T-helper 2 cell treated with Interferon-gamma antibody and Interleukin-4, amounts not matched to agents 5 μg/mL and 100 μg/mL, for 36 hours (primary cell): ENCODE results near the gene NDUFA13.

Experiments used
- DNase-seq: peaks from one replicate; pipeline ENCODE4 v3.0.0; 2021; ENCODE audit warnings: low spot score
- H3K27ac Mint-ChIP-seq: one replicate; pipeline ENCODE4 v1.8.0; 2021; ENCODE audit warnings: mild to moderate bottlenecking, mixed read lengths
- H3K27me3 Mint-ChIP-seq: one replicate; pipeline ENCODE4 v1.8.0; 2021; ENCODE audit warnings: low read depth, mixed read lengths
- H3K36me3 Mint-ChIP-seq: one replicate; pipeline ENCODE4 v1.8.0; 2021; ENCODE audit warnings: low read depth, mixed read lengths
- H3K4me1 Mint-ChIP-seq: one replicate; pipeline ENCODE4 v1.8.0; 2021; ENCODE audit warnings: low read depth, mixed read lengths
- H3K4me3 Mint-ChIP-seq: one replicate; pipeline ENCODE4 v1.8.0; 2022; ENCODE audit warnings: mild to moderate bottlenecking, moderate library complexity, mixed read lengths
- H3K9me3 Mint-ChIP-seq: one replicate; pipeline ENCODE4 v1.8.0; 2021; ENCODE audit warnings: mixed read lengths

The NDUFA13 gene

DNA sequence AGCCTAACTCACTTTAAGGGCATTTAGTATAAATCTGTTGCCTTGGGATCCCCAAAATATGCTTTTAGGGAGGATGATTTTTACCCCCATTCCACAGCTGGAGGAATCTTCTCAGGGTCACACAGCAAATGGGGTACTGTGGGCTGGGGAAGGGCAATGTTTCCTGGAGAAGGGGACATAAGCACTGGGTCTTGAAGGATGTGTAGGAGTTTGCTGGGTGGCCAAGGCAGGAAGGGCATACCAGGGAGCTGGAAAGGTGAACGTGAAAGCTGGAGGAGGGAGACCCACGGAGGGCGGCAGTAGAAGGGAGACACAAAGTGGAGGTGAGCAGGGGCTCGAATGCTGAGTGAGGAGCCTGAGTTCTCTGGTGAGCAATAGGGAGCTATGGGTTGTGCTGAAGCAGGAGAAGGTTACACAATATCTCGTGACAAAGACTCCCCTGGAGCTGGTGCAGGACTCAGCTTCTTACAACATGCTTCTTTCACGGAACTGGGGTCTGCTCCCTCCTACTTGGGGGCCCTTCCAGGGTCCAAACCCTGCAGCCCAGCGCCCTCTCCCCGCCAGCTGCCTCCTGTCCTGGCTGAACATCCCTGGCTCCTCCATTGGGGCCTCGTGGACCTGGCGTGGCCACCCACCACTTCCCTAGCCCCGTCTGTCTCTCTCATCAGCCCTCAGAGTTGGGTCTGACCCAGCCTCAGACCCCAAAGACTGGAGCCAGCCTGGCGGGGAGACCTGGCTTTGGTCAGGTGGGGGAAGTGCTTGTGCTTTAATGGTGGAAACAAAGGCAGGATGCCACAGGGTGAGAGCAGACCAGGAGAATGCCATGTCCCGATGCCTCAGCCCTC, 33.1 kb downstream of the NDUFA13 start:
- no peak overlapping the region for H3K27ac Mint-ChIP-seq
- no peak for DNase-seq
- H3K27me3 Mint-ChIP-seq: no peaks in the 10 kb centered on the region
- H3K4me1 Mint-ChIP-seq: no peaks in the 10 kb centered on the region
- no peaks in the 10 kb centered on the region for H3K36me3 Mint-ChIP-seq
- H3K9me3 Mint-ChIP-seq: no peaks in the 10 kb centered on the region
- no peak overlapping the region for H3K4me3 Mint-ChIP-seq

DNA sequence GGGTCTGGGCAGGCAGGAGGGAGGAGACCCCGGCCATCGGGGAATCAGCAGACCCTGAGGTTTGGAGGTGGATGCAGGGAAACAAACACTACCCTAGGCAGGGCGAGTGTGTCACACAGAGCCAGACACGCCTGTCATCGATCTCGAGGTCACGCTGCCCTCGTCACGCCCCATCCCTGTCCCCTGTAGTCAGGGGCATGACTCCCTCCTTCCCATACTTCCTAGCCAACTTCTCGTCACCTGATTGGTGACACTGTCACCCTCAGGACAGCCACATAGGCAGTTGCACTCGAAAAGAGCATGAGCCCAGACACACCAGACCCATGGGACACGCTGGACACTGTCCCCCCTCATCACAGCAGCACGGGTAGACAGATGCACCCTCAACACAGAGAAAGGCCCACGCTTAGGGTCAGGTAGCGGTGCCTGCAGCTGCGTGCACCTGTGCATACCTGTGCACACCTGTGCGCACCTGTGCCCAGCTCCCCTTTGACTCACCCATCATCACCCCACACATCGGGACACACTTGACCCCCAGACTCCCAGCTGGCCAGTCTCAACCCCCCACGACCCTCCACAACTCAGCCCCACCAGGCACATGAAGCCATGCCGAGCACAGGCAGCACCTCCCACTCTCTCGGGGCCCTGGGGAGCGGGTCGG, 33.9 kb downstream of the NDUFA13 start:
- H3K27me3 Mint-ChIP-seq: no peaks in the 10 kb centered on the region
- peaks cover 1% of the 10 kb centered on the region for H3K4me1 Mint-ChIP-seq
- DNase-seq: no peak
- H3K27ac Mint-ChIP-seq: no peak overlapping the region
- no peaks in the 10 kb centered on the region for H3K9me3 Mint-ChIP-seq
- H3K36me3 Mint-ChIP-seq: no peaks in the 10 kb centered on the region
- H3K4me3 Mint-ChIP-seq: no peak overlapping the region

DNA sequence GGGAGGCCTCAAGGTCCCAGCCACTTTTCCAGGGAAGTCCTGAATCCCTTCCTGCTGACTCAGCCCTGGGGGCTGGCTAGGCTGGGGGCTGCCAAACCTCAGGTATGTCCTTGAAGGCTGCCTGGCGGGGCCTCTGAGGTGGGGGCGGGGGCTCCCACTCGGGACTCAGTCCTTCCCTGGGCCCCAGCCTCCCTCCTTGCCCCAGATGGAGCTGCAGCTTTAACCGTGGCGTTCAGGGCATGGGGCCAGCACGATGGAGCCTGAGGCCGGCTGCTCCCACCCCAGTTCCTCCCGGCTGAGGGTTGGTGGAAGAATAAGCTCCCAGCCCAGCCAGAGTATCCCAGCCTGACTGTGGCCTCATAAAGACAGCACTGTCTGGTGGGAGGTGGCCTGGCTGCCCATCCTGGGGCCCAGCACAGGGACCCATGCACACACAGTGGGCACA, 34.5 kb downstream of the NDUFA13 start:
- Mint-ChIP-seq H3K27ac (no peak overlapping the region), H3K27me3 (no peaks in the 10 kb centered on the region), H3K4me3 (no peak overlapping the region), H3K36me3 (no peaks in the 10 kb centered on the region), H3K9me3 (no peaks in the 10 kb centered on the region), H3K4me1 (peaks cover 1% of the 10 kb centered on the region)
- DNase-seq: no peak

DNA sequence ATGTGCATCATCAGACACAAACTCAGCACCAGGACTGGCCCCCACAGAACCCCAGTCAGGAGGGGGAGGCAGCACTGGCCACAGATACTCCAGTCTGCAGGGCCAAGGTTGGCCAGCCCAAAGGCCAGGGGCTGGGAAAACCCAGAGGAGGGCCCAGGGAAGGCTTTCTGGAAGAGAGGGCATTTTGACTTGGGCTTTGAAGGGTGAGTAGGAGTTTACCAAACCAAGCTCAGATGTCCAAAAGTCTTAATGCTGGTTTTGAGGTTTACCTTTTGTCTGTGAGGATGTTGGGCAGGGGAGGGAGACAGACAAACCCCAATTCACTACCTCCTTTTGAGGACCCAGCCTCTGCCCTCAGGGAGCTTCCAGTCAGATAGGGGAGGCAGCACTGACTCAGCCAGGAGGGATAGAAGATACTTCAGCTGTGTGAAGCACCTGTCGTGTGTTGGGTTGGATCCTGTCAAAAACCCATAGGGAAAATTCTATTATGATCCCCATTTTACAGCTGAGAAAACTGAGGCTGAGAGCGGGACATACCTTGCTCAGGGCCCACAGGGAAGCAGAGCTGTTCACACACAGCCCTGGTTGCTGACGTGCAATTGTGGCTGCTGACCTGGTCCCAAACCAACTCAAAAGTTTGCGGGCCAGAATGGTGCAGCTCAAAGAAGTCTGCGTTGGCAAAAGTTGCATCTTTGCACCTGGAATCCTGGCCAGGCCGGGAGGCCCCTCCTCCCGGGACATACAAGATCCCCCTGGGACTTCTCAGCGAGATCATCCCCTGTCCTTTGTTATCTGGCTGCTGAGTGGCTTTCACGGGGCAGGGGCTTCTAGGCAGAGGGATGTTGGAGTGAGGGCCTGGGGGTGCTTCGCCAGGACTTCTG, 35.2 kb downstream of the NDUFA13 start:
- no peak for DNase-seq
- no peak overlapping the region for H3K27ac Mint-ChIP-seq
- H3K4me3 Mint-ChIP-seq: no peak overlapping the region
- H3K9me3 Mint-ChIP-seq: no peaks in the 10 kb centered on the region
- H3K36me3 Mint-ChIP-seq: no peaks in the 10 kb centered on the region
- H3K4me1 Mint-ChIP-seq: peaks cover 1% of the 10 kb centered on the region
- H3K27me3 Mint-ChIP-seq: no peaks in the 10 kb centered on the region

DNA sequence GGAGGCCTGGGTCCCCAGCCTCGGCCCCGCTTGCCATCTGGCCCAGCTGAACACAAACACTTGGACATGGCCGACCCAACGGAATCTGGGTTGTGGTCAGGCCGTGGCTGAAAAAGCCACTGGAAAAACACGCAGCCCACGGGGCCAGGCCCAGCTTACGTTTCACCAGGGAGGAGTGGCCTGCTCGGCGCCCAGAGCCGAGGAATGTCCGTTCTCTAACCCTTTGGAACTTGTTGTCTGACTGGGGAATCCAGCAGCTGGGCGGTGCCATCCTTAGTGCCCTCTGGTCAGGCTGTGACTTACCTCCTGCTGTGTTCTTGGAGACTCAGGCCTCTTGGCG, 35.8 kb downstream of the NDUFA13 start:
- peaks cover 1% of the 10 kb centered on the region for H3K4me1 Mint-ChIP-seq
- no peak overlapping the region for H3K4me3 Mint-ChIP-seq
- H3K27me3 Mint-ChIP-seq: no peaks in the 10 kb centered on the region
- DNase-seq: no peak
- no peaks in the 10 kb centered on the region for H3K36me3 Mint-ChIP-seq
- no peak overlapping the region for H3K27ac Mint-ChIP-seq
- H3K9me3 Mint-ChIP-seq: no peaks in the 10 kb centered on the region

DNA sequence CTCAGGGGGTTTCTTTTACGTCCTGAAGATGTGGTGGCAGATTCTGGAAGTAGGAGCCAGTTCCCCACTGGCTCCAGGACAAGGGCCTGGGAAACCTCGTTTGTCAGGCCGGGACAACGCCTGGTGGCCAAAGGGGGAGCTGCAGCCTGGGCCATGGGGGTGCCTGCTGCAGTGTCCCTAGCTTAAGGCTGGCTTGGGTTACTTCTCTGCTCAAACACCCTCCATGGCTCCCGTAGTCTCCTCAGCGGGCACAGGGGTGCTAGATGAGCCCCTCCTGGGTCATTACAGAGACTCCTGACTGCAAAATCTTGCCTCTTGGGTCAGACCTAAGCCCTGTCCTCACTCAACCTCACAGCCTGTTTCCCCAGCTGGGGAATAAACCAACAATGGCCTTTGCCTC, 36.8 kb downstream of the NDUFA13 start:
- H3K9me3 Mint-ChIP-seq: no peaks in the 10 kb centered on the region
- H3K36me3 Mint-ChIP-seq: no peaks in the 10 kb centered on the region
- DNase-seq: no peak

DNA sequence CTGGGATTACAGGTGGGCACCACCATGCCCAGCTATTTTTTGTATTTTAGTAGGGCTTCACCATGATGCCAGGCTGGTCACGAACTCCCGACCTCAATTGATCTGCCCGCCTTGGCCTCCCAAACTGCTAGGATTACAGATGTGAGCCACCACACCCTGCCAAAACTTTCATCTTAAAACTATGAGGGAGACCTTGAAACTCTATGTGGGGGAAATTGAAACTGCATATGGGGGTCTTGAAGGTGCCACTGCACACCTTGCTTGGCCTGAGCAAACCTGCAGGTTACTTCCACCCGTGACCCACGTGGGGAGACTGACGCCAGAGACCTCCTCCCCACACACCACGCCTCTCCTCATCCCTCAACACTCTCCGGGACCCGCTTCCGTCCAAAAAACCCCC, 37.6 kb downstream of the NDUFA13 start:
- no peaks in the 10 kb centered on the region for H3K9me3 Mint-ChIP-seq
- no peak overlapping the region for H3K27ac Mint-ChIP-seq
- peaks cover 1% of the 10 kb centered on the region for H3K4me1 Mint-ChIP-seq
- no peak for DNase-seq
- H3K27me3 Mint-ChIP-seq: no peaks in the 10 kb centered on the region
- no peaks in the 10 kb centered on the region for H3K36me3 Mint-ChIP-seq
- H3K4me3 Mint-ChIP-seq: no peak overlapping the region

More for the DNA sequence above, 36.8 kb downstream of the NDUFA13 start:
- H3K27ac Mint-ChIP-seq: no peak overlapping the region
- no peak overlapping the region for H3K4me3 Mint-ChIP-seq
- peaks cover 1% of the 10 kb centered on the region for H3K4me1 Mint-ChIP-seq
- no peaks in the 10 kb centered on the region for H3K27me3 Mint-ChIP-seq

DNA sequence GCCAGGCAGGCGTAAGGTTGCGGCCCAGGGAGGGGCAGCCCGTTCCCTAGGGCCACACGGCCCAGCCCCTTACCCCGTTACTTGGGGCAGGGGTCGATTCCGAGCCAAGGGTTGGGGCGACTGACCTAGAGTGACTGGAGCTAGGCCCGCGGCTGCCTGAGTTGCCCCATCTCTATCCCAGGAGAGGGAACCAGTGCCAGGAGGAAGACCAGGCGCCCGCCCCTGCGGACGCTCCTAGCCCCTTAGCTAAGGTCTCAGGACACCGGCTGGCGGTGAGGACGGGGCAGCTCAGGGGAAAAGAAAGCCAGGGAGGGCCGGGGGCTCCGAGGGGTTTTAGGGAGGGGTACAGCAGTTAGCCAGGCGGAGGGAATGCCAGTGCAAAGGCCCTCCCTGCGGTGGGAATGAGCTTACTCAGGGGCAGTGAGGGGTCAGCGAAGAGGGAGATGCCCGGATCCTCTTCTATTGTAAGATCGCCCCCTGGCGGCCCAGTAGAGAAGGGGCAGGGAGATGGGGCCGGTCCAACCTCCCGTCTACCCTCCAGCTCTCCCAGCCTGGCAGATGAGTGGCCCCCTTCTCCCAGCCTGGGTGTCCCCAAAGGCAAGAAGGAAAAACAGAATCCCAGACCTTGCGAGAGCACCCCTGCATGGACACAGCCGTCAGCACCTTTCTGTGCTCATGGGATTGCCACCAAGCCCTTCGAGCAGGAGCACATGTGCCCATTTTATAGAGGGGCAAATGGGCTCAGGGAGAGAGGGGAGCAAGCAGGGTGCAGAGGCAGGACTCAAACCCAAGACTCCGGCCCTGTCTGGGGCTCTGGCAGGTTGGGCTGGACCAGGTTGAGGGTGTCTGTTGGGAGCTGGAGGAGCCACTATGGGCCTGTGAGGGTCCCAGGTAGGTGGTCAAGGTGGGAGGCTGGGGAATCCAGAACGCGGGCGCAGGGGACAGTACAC, 38.3 kb downstream of the NDUFA13 start:
- Mint-ChIP-seq H3K4me1 (peaks cover 5% of the 10 kb centered on the region), H3K27me3 (no peaks in the 10 kb centered on the region), H3K36me3 (peaks cover 5% of the 10 kb centered on the region), H3K27ac (no peak overlapping the region), H3K4me3 (no peak overlapping the region), H3K9me3 (no peaks in the 10 kb centered on the region)
- DNase-seq: peak; percentile 40

DNA sequence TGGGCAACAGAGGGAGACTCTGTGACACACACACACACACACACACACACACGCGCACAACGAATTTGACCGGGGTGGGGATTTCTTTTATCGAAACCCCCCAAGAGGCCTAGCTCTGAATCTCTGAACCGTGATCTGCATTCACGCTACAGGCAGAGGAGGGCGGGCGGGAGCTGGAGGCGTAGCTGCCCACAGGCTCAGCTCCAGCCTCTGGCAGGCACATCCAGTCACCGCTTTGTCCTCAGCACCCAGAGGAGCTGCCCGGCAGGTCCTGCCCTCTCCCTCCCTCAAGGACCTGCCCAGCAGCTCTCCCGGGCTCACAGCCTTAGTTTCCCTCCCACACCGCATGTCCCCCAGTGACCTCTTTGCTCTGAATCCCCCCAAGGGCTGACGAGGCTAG, 42.0 kb downstream of the NDUFA13 start:
- H3K36me3 Mint-ChIP-seq: peaks cover 28% of the 10 kb centered on the region
- no peak overlapping the region for H3K27ac Mint-ChIP-seq
- no peak overlapping the region for H3K4me3 Mint-ChIP-seq
- no peaks in the 10 kb centered on the region for H3K9me3 Mint-ChIP-seq
- DNase-seq: no peak
- peaks cover 13% of the 10 kb centered on the region for H3K4me1 Mint-ChIP-seq
- H3K27me3 Mint-ChIP-seq: no peaks in the 10 kb centered on the region

DNA sequence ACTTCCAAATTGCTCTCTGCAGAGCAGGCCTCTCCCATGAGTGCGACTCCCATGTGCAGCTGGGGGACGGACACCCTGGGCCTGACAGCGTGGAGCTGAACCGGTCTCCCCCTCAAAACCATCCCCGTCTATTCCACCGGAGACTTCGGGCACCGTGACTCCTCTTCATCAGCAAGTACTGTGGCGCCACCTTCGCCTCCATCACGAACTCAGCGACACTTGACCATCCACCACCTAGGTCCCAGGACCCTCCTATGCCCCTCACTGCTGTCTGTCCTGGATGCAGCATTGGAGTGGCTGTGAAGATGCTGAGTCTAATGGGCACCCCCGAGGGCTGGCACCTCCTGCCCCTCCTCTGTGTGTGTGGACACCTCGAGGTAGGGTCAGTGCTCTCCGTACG, 42.6 kb downstream of the NDUFA13 start:
- H3K4me1 Mint-ChIP-seq: peaks cover 14% of the 10 kb centered on the region
- no peaks in the 10 kb centered on the region for H3K27me3 Mint-ChIP-seq
- H3K36me3 Mint-ChIP-seq: peaks cover 31% of the 10 kb centered on the region
- H3K9me3 Mint-ChIP-seq: no peaks in the 10 kb centered on the region
- peak overlapping the region; percentile 27 for H3K27ac Mint-ChIP-seq
- DNase-seq: no peak
- no peak overlapping the region for H3K4me3 Mint-ChIP-seq

DNA sequence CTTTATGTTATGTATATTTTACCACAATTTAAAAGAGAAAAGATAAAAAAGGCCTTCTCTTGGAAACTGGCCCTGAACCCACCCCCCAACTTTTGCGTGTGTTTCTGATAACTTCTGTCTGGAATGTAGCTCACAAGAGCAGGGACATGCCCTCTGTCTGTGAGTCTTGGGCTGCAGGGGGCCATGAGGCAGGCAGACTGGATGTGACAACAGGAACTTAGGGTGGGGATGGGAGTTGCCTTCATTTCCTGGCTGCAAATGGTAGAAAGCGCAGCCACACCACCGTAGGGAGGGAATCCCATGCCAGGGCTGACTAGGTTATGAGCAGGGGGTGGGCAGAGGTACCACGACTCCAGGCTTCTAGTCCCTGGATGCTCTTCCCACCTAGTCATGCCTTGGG, 43.9 kb downstream of the NDUFA13 start:
- peak overlapping the region; percentile 68 for H3K27ac Mint-ChIP-seq
- H3K36me3 Mint-ChIP-seq: peaks cover 39% of the 10 kb centered on the region
- H3K4me1 Mint-ChIP-seq: peaks cover 12% of the 10 kb centered on the region
- peak overlapping the region; percentile 9 for H3K4me3 Mint-ChIP-seq
- no peak for DNase-seq
- no peaks in the 10 kb centered on the region for H3K9me3 Mint-ChIP-seq
- no peaks in the 10 kb centered on the region for H3K27me3 Mint-ChIP-seq

DNA sequence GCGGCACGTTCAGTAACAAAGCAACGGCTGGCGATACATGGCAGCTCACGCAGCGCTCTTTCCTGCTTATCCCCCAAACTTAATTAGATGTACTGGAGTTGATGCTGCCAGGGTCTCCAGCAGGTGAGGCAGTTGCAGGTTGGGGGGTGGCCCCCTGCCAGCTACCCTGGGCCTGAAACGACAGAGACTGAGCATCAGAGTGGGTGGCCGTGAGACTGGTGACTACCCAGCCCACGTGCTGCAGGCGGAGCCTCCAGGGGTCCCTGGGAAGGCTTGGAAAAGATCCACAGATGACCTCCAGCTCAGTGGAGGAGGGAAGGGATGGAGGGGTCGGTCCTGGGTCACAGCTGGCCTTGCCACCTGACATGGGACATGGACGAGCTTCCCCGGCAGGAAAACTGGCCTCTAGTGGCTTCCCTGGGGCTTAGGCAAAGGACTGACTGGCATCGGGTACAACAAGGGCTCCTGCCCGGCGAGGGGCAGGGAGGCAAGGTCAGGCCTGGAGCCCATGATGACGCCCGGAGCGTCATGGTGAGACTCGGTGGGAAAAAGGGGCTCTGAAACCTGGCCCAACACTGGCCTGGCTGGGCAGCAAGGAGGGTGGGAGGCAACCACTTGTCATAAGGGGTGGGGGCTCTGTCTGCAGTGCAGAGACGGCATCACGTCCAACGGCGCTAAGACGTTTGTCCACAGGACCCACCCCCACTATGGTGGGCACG, 46.1 kb downstream of the NDUFA13 start:
- Mint-ChIP-seq H3K4me3 (no peak overlapping the region), H3K27me3 (no peaks in the 10 kb centered on the region), H3K36me3 (peaks cover 48% of the 10 kb centered on the region), H3K9me3 (no peaks in the 10 kb centered on the region), H3K4me1 (peaks cover 12% of the 10 kb centered on the region), H3K27ac (peak overlapping the region; percentile 26)
- no peak for DNase-seq
